SK-N-SH (cell line): ENCODE data around the gene STK32A. TPM values are rescaled to one million over a fixed set of nuclear protein-coding genes. Genes with fewer than 3 reads are reported as not detected.
A peak's percentile ranks its signal among the peaks of the same experiment; 100 is the strongest.

Source experiments
- CTCF ChIA-PET: fragments of 300-600, 350-600 bp; formaldehyde crosslinking; extraction: SDS; loops from one replicate; lab custom pipeline; 2021; lab: Yijun Ruan, JAX
- POLR2A ChIA-PET: fragments of 350-600 bp; sonication (Branson Sonifier 250); formaldehyde crosslinking; extraction: SDS; loops from one replicate; lab custom pipeline; 2020; ENCODE audit warnings: antibody characterized with exemption, inconsistent platforms; lab: Yijun Ruan, JAX
- DNase-seq: peaks from one replicate; pipeline ENCODE4 v3.0.0; 2012
- H2AFZ ChIP-seq: fragments of 200-600 bp; sonication (generic); 2 replicates; pipeline ENCODE4 v1.8.1; 2016; ENCODE audit warnings: antibody characterized with exemption, mild to moderate bottlenecking, low read depth
- H3F3A ChIP-seq: fragments of 200-600 bp; sonication (generic); replicated peaks from 2 replicates; pipeline ENCODE3; 2016; ENCODE audit warnings: antibody characterized with exemption, mild to moderate bottlenecking; ENCODE audit not compliant: insufficient read depth
- H3K27ac ChIP-seq, 2 experiments: fragments of 200-500 bp in 1 of 2; fragments of 200-600 bp in 1 of 2; sonication (Bioruptor generic) in 1 of 2; sonication (generic), shearing (Covaris generic) in 1 of 2; 2 replicates each; pipeline versions ENCODE4 v1.5.1 to v1.6.1; 2014 to 2016; ENCODE audit warnings: low read depth in 2 of 2, inconsistent platforms in 1 of 2, low read length in 1 of 2, mild to moderate bottlenecking in 1 of 2, mixed read lengths in 1 of 2
- H3K27me3 ChIP-seq: fragments of 200-600 bp; sonication (generic), shearing (Covaris generic); 2 replicates; pipeline ENCODE4 v1.6.1; 2016; ENCODE audit warnings: mixed run types; ENCODE audit not compliant: insufficient read depth
- H3K36me3 ChIP-seq, 2 experiments: fragments of 200-500 bp in 1 of 2; fragments of 200-600 bp in 1 of 2; sonication (Bioruptor generic) in 1 of 2; sonication (generic) in 1 of 2; replicated peaks in 1 of 2; 2 replicates each; pipeline versions ENCODE3 to v1.5.1; 2014 to 2016; ENCODE audit warnings: low read length in 1 of 2, mild to moderate bottlenecking in 1 of 2; ENCODE audit not compliant: insufficient read depth in 2 of 2, control insufficient read depth in 1 of 2
- H3K4me1 ChIP-seq, 2 experiments: fragments of 200-500 bp in 1 of 2; fragments of 200-600 bp in 1 of 2; sonication (Bioruptor generic) in 1 of 2; sonication (generic), shearing (Covaris generic) in 1 of 2; 2 replicates each; pipeline versions ENCODE4 v1.5.1 to v1.6.1; 2014 to 2016; ENCODE audit warnings: low read depth in 1 of 2, low read length in 1 of 2, mixed run types in 1 of 2; ENCODE audit not compliant: insufficient read depth in 2 of 2, control insufficient read depth in 1 of 2
- H3K4me2 ChIP-seq: fragments of 200-600 bp; sonication (generic), shearing (Covaris generic); 2 replicates; pipeline ENCODE4 v1.6.1; 2017; ENCODE audit warnings: mixed run types
- H3K4me3 ChIP-seq, 2 experiments: fragments of 200-500 bp in 1 of 2; fragments of 200-600 bp in 1 of 2; sonication (Bioruptor generic) in 1 of 2; sonication (generic), shearing (Covaris generic) in 1 of 2; 2 replicates each; pipeline versions ENCODE4 v1.5.1 to v1.8.1; 2014 to 2016; ENCODE audit warnings: low read depth in 2 of 2, inconsistent platforms in 1 of 2, low read length in 1 of 2, mild to moderate bottlenecking in 1 of 2, mixed read lengths in 1 of 2, moderate library complexity in 1 of 2
- H3K79me2 ChIP-seq: fragments of 200-600 bp; sonication (generic); 2 replicates; pipeline ENCODE4 v1.8.1; 2017; ENCODE audit warnings: mild to moderate bottlenecking; ENCODE audit not compliant: insufficient read depth
- H3K9ac ChIP-seq: fragments of 200-600 bp; sonication (generic); 2 replicates; pipeline ENCODE4 v1.6.1; 2017; ENCODE audit warnings: mixed run types
- H3K9me2 ChIP-seq: fragments of 200-600 bp; sonication (generic); 2 replicates; pipeline ENCODE4 v1.6.1; 2017; ENCODE audit warnings: mixed run types
- H3K9me3 ChIP-seq: fragments of 200-600 bp; sonication (generic); 2 replicates; pipeline ENCODE4 v1.6.1; 2017; ENCODE audit warnings: mixed run types, mild to moderate bottlenecking, moderate library complexity
- H4K20me1 ChIP-seq: fragments of 200-600 bp; sonication (generic); 2 replicates; pipeline ENCODE4 v1.6.1; 2017; ENCODE audit warnings: mild to moderate bottlenecking, mixed run types; ENCODE audit not compliant: insufficient read depth
- EP300 ChIP-seq, 2 experiments: IDR thresholded peaks; 2 replicates each; pipeline versions ENCODE4 v1.4.0 to v1.6.1; 2012; ENCODE audit warnings: borderline replicate concordance in 1 of 2, low read depth in 1 of 2, low read length in 1 of 2
- FOXM1 ChIP-seq: IDR thresholded peaks from 2 replicates; pipeline ENCODE4 v1.4.0; 2012; ENCODE audit warnings: low read depth, mild to moderate bottlenecking
- NRF1 ChIP-seq: IDR thresholded peaks from 2 replicates; pipeline ENCODE4 v1.6.1; 2012; ENCODE audit warnings: low read depth, mild to moderate bottlenecking, low read length
- POLR2AphosphoS5 ChIP-seq: IDR thresholded peaks from 2 replicates; pipeline ENCODE4 v1.6.1; 2012; ENCODE audit warnings: low read depth, low read length
- REST ChIP-seq: IDR thresholded peaks from 2 replicates; pipeline ENCODE4 v1.6.1; 2012; ENCODE audit warnings: mild to moderate bottlenecking, low read depth, low read length, moderate library complexity
- USF2 ChIP-seq: fragments of 150-350 bp; IDR thresholded peaks from 2 replicates; pipeline ENCODE4 v1.6.1; 2017; ENCODE audit warnings: antibody characterized with exemption, low read length, low read depth, borderline replicate concordance
- ZBTB33 ChIP-seq: IDR thresholded peaks from 2 replicates; pipeline ENCODE4 v1.4.0; 2012; ENCODE audit warnings: low read depth, borderline replicate concordance
- WGBS: methylation state at CpG from one replicate; pipeline ENCODE4 v1.1.6; 2017; ENCODE audit warnings: low lambda C conversion rate; 5-methylcytosine and 5-hydroxymethylcytosine counted together
- polyA plus RNA-seq, 3 experiments: library from polyadenylated mRNA; depleted of rRNA; stranded (reverse); fragments of >200 nt; gene quantifications; 2 replicates each; pipeline ENCODE4 v1.2.3, GENCODE V29; 2012
- TF ChIP-seq, protein P1 (sequence below): fragments of 200-600 bp; sonication (generic); IDR thresholded peaks from 2 replicates; pipeline ENCODE4 v1.6.1; 2017; ENCODE audit warnings: antibody characterized with exemption, mild to moderate bottlenecking, moderate library complexity
- TF ChIP-seq, protein P2 (sequence below): IDR thresholded peaks from 2 replicates; pipeline ENCODE4 v1.4.0; 2012; ENCODE audit warnings: low read depth, borderline replicate concordance
- TF ChIP-seq, protein P3 (sequence below): IDR thresholded peaks from 2 replicates; pipeline ENCODE4 v1.4.0; 2012; ENCODE audit warnings: low read depth

STK32A gene
- polyA plus RNA-seq, 1 of the 3 experiments (the other 2 are of a cell fraction), result 0.20 TPM

DNA sequence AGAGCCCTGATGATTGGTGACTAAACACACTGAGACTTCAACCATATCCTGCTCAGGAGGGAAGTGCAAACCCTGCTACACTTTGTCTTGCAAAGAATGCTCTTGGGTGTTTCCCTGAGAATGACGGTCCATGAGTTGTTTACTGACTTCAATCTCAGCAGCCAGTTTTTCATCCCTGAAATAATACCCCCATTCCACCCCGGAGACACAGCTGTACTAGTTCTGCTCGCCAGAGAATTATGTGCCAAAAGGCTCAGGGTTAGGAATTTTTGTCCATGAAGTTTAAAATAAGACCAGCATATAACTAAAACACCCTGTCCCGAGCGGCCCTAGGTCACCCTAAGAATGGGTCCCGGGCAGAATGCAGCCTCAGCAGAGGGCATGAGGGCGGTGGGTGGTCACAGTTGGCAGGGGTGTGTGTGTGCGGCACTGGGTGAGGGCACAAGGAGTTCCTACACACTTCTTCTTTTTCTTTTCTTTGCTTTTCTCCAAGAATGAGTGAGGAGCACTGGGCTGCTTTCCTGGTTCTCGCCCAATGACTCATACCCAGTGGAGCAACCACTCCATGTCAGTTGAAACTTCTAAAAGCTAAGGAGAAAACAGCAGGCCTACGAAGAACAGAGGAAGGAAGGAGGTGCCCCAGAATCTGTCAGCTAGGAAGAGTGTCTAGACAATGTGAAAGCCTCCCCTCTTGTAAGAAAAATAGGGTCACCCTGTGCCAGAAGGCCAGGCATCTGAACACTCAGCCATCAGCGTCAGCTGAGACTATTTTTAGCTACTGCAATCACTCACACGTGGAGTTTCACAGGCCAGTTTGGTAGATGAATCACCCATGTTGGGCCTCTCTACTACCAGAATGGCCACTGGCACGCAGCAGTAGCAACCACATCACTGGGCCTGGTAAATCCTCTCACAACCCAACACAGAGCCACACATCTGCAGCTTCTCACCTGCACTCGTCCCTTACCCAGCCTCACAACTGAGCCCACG, 169.1 kb downstream of the STK32A start (continued):
- no peak for TF ChIP-seq USF2
- no peak for TF ChIP-seq NRF1
- TF ChIP-seq, protein P1, sequence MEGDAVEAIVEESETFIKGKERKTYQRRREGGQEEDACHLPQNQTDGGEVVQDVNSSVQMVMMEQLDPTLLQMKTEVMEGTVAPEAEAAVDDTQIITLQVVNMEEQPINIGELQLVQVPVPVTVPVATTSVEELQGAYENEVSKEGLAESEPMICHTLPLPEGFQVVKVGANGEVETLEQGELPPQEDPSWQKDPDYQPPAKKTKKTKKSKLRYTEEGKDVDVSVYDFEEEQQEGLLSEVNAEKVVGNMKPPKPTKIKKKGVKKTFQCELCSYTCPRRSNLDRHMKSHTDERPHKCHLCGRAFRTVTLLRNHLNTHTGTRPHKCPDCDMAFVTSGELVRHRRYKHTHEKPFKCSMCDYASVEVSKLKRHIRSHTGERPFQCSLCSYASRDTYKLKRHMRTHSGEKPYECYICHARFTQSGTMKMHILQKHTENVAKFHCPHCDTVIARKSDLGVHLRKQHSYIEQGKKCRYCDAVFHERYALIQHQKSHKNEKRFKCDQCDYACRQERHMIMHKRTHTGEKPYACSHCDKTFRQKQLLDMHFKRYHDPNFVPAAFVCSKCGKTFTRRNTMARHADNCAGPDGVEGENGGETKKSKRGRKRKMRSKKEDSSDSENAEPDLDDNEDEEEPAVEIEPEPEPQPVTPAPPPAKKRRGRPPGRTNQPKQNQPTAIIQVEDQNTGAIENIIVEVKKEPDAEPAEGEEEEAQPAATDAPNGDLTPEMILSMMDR, result no peak
- TF ChIP-seq REST, result 0 out of 2 replicates have a peak, but pooled peaks have one; percentile 45

DNA sequence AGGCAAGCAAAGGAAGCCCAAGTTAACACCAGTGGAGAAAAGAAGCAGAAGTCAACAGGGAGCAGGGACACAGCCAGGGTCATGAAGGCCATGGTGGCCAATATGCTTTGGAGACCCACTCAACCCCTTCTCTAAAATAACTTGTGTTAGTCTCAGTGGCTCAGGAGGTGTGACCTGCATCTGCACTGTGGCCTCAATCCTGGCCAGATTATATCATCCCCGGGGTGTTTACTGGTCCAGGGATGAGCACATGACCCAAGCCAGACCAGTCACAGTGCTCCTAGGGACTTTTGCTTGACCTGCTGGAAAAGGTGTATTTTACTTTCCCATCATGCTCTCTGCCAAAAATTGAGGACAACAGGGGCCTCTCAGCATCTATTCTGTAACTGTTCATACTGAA, 169.9 kb downstream of the STK32A start:
- Histone ChIP-seq H3K9me2 (no peaks in the 10 kb centered on the region), H3F3A (peaks cover 38% of the 10 kb centered on the region), H3K36me3 (peaks cover 59 to 81% of the 10 kb centered on the region in 2 experiments), H3K9ac (peak overlapping the region; percentile 41; the same call in 1 of the 2 replicates), H3K9me3 (no peaks in the 10 kb centered on the region), H3K4me3 (no peak overlapping the region), H3K27ac (peak overlapping the region; percentile 60 to 99), H3K4me1 (peaks cover 16 to 31% of the 10 kb centered on the region in 2 experiments), H4K20me1 (no peaks in the 10 kb centered on the region; the same call in 1 of the 2 replicates), H3K27me3 (no peaks in the 10 kb centered on the region), H3K79me2 (no peaks in the 10 kb centered on the region), H2AFZ (no peak overlapping the region), H3K4me2 (peak overlapping the region; percentile 62)
- POLR2A ChIA-PET, result no interaction called here
- CTCF ChIA-PET, result interaction anchor here (1.0 to 5.2 kb wide), 2 partner anchors 12 to 49 kb away, joined by 3 to 23 read pairs; no protein-coding TSS in a partner anchor
- TF ChIP-seq EP300 (IDR thresholded peaks at IDR 0.05; ENCODE audit: borderline replicate concordance in 1 of 2, low read depth in 1 of 2, low read length in 1 of 2) (no peak), POLR2AphosphoS5 (no peak), FOXM1 (no peak), ZBTB33 (no peak)
- TF ChIP-seq, protein P2, sequence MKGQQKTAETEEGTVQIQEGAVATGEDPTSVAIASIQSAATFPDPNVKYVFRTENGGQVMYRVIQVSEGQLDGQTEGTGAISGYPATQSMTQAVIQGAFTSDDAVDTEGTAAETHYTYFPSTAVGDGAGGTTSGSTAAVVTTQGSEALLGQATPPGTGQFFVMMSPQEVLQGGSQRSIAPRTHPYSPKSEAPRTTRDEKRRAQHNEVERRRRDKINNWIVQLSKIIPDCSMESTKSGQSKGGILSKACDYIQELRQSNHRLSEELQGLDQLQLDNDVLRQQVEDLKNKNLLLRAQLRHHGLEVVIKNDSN, result peak; percentile 42; the same call in 1 of the 2 replicates
- TF ChIP-seq, protein P1, result no peak
- TF ChIP-seq, protein P3, sequence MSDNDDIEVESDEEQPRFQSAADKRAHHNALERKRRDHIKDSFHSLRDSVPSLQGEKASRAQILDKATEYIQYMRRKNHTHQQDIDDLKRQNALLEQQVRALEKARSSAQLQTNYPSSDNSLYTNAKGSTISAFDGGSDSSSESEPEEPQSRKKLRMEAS, result no peak
- 100% methylated on average over 1 of the region's 1 CpG for WGBS
- no peak for DNase-seq
